GM23338 (cell line): Measurements from ENCODE around the gene ZBTB5.
"Not testable (repeated sequence)": the region's sequence is repeated elsewhere in the genome, so short reads cannot be mapped to it uniquely, and the experiment has no call there.

ENCODE experiments used
- ETS1 ChIP-seq: IDR thresholded peaks from 2 replicates; pipeline ENCODE4 v1.6.1; 2016; ENCODE audit warnings: antibody characterized with exemption
- EZH2 ChIP-seq: fragments of 200-600 bp; sonication (generic); IDR thresholded peaks from one replicate; pipeline ENCODE4 v1.8.0; 2017; ENCODE audit warnings: antibody characterized with exemption, mild to moderate bottlenecking, low read depth; ENCODE audit not compliant: unreplicated experiment
- EZH2phosphoT487 ChIP-seq: fragments of 200-600 bp; sonication (generic); IDR thresholded peaks from one replicate; pipeline ENCODE4 v1.8.1; 2018; ENCODE audit warnings: antibody characterized with exemption; ENCODE audit not compliant: unreplicated experiment
- JUNB ChIP-seq: IDR thresholded peaks from one replicate; pipeline ENCODE4 v1.6.1; 2016; ENCODE audit warnings: antibody characterized with exemption; ENCODE audit not compliant: unreplicated experiment
- POLR2AphosphoS5 ChIP-seq: IDR thresholded peaks from 2 replicates; pipeline ENCODE4 v1.6.1; 2016; ENCODE audit warnings: antibody characterized with exemption, low read depth
- REST ChIP-seq: IDR thresholded peaks from one replicate; pipeline ENCODE4 v1.6.1; 2018; ENCODE audit warnings: antibody characterized with exemption; ENCODE audit not compliant: unreplicated experiment
- STAT1 ChIP-seq: IDR thresholded peaks from one replicate; pipeline ENCODE4 v1.6.1; 2016; ENCODE audit warnings: antibody characterized with exemption; ENCODE audit not compliant: unreplicated experiment
- ZNF114 ChIP-seq: fragments of 250-450 bp; sonication (Bioruptor Pico); IDR thresholded peaks from 2 replicates; pipeline ENCODE4 v1.5.0; 2020; ENCODE audit warnings: mild to moderate bottlenecking, moderate library complexity
- TF ChIP-seq, protein P1 (sequence below), 2 experiments: fragments of 200-600 bp in 1 of 2; sonication (generic) in 1 of 2; conservative IDR thresholded peaks; 2 replicates each; pipeline versions ENCODE4 v1.5.1 to v1.6.1; 2016 to 2017; ENCODE audit warnings: antibody characterized with exemption in 2 of 2, low read depth in 2 of 2, mild to moderate bottlenecking in 2 of 2, moderate library complexity in 1 of 2
- TF ChIP-seq, protein P2 (sequence below): fragments of 250-450 bp; sonication (Bioruptor Pico); IDR thresholded peaks from 2 replicates; pipeline ENCODE4 v1.5.0; 2020; ENCODE audit warnings: mild to moderate bottlenecking, moderate library complexity

- TF ChIP-seq, protein P1, sequence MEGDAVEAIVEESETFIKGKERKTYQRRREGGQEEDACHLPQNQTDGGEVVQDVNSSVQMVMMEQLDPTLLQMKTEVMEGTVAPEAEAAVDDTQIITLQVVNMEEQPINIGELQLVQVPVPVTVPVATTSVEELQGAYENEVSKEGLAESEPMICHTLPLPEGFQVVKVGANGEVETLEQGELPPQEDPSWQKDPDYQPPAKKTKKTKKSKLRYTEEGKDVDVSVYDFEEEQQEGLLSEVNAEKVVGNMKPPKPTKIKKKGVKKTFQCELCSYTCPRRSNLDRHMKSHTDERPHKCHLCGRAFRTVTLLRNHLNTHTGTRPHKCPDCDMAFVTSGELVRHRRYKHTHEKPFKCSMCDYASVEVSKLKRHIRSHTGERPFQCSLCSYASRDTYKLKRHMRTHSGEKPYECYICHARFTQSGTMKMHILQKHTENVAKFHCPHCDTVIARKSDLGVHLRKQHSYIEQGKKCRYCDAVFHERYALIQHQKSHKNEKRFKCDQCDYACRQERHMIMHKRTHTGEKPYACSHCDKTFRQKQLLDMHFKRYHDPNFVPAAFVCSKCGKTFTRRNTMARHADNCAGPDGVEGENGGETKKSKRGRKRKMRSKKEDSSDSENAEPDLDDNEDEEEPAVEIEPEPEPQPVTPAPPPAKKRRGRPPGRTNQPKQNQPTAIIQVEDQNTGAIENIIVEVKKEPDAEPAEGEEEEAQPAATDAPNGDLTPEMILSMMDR (conservative IDR thresholded peaks at IDR 0.05; ENCODE audit: low read depth in 2 of 2) = not testable (repeated sequence)
- not testable (repeated sequence) for TF ChIP-seq STAT1; EZH2; POLR2AphosphoS5; JUNB; REST; ZNF114 (CRISPR knock-in tag); ETS1; EZH2phosphoT487
- TF ChIP-seq, protein P2, sequence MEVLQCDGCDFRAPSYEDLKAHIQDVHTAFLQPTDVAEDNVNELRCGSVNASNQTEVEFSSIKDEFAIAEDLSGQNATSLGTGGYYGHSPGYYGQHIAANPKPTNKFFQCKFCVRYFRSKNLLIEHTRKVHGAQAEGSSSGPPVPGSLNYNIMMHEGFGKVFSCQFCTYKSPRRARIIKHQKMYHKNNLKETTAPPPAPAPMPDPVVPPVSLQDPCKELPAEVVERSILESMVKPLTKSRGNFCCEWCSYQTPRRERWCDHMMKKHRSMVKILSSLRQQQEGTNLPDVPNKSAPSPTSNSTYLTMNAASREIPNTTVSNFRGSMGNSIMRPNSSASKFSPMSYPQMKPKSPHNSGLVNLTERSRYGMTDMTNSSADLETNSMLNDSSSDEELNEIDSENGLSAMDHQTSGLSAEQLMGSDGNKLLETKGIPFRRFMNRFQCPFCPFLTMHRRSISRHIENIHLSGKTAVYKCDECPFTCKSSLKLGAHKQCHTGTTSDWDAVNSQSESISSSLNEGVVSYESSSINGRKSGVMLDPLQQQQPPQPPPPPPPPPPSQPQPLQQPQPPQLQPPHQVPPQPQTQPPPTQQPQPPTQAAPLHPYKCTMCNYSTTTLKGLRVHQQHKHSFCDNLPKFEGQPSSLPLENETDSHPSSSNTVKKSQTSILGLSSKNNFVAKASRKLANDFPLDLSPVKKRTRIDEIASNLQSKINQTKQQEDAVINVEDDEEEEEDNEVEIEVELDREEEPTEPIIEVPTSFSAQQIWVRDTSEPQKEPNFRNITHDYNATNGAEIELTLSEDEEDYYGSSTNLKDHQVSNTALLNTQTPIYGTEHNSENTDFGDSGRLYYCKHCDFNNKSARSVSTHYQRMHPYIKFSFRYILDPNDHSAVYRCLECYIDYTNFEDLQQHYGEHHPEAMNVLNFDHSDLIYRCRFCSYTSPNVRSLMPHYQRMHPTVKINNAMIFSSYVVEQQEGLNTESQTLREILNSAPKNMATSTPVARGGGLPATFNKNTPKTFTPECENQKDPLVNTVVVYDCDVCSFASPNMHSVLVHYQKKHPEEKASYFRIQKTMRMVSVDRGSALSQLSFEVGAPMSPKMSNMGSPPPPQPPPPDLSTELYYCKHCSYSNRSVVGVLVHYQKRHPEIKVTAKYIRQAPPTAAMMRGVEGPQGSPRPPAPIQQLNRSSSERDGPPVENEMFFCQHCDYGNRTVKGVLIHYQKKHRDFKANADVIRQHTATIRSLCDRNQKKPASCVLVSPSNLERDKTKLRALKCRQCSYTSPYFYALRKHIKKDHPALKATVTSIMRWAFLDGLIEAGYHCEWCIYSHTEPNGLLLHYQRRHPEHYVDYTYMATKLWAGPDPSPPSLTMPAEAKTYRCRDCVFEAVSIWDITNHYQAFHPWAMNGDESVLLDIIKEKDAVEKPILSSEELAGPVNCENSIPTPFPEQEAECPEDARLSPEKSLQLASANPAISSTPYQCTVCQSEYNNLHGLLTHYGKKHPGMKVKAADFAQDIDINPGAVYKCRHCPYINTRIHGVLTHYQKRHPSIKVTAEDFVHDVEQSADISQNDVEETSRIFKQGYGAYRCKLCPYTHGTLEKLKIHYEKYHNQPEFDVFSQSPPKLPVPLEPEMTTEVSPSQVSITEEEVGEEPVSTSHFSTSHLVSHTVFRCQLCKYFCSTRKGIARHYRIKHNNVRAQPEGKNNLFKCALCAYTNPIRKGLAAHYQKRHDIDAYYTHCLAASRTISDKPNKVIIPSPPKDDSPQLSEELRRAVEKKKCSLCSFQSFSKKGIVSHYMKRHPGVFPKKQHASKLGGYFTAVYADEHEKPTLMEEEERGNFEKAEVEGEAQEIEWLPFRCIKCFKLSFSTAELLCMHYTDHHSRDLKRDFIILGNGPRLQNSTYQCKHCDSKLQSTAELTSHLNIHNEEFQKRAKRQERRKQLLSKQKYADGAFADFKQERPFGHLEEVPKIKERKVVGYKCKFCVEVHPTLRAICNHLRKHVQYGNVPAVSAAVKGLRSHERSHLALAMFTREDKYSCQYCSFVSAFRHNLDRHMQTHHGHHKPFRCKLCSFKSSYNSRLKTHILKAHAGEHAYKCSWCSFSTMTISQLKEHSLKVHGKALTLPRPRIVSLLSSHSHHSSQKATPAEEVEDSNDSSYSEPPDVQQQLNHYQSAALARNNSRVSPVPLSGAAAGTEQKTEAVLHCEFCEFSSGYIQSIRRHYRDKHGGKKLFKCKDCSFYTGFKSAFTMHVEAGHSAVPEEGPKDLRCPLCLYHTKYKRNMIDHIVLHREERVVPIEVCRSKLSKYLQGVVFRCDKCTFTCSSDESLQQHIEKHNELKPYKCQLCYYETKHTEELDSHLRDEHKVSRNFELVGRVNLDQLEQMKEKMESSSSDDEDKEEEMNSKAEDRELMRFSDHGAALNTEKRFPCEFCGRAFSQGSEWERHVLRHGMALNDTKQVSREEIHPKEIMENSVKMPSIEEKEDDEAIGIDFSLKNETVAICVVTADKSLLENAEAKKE (CRISPR knock-in tag) = not testable (repeated sequence)
Observed at GRCh38 chr9:37477987-37478619, 12.9 kb upstream of the ZBTB5 start.
